Activated CD8-positive, alpha-beta T cell treated with anti-CD3 and anti-CD28 coated beads for 36 hours (primary cell): ENCODE results near the gene MACROD2. TPM values are rescaled to one million over a fixed set of nuclear protein-coding genes. Genes with fewer than 3 reads are reported as not detected.

Experiments
- ATAC-seq: fragments of 200-7000 bp; cut with Tn5 transposase; one replicate; pipeline ENCODE4 v1.10.0; 2021; ENCODE audit warnings: mild to moderate bottlenecking, moderate library complexity
- CTCF ChIA-PET: fragments of 350-600 bp; sonication (Branson Sonifier 250); formaldehyde crosslinking; loops from one replicate; lab custom pipeline; 2021; ENCODE audit warnings: antibody characterized with exemption; lab: Charles Lee
- POLR2A ChIA-PET: fragments of 350-600 bp; sonication (Branson Sonifier 250); formaldehyde crosslinking; loops from one replicate; lab custom pipeline; 2021; ENCODE audit warnings: antibody characterized with exemption; lab: Charles Lee
- DNase-seq: peaks from one replicate; pipeline ENCODE4 v3.0.0-alpha.2; 2020
- H3K27ac Mint-ChIP-seq: one replicate; pipeline ENCODE4 v1.8.0; 2021; ENCODE audit warnings: mild to moderate bottlenecking, mixed read lengths
- H3K27me3 Mint-ChIP-seq: one replicate; pipeline ENCODE4 v1.8.0; 2021; ENCODE audit warnings: mixed read lengths
- H3K36me3 Mint-ChIP-seq: one replicate; pipeline ENCODE4 v1.8.0; 2021; ENCODE audit warnings: low read depth, mixed read lengths
- H3K4me1 Mint-ChIP-seq: one replicate; pipeline ENCODE4 v1.8.0; 2021; ENCODE audit warnings: low read depth, mixed read lengths
- H3K4me3 Mint-ChIP-seq: one replicate; pipeline ENCODE4 v1.8.0; 2021; ENCODE audit warnings: mild to moderate bottlenecking, moderate library complexity, mixed read lengths
- H3K9me3 Mint-ChIP-seq: one replicate; pipeline ENCODE4 v1.8.0; 2021; ENCODE audit warnings: mixed read lengths
- intact Hi-C: fragments of 100-400 bp; cut with micrococcal nuclease; formaldehyde crosslinking; loops from one replicate; pipeline ENCODE4 v1.10.0; 2022
- total RNA-seq, 2 experiments: library from RNA; stranded (reverse); gene quantifications; one replicate each; pipeline ENCODE4 v1.2.3, GENCODE V29; 2021
- TF ChIP-seq, protein P1 (sequence below): fragments of 200-600 bp; IDR thresholded peaks from one replicate; pipeline ENCODE4 v1.8.0; 2022; ENCODE audit warnings: antibody characterized with exemption, mild to moderate bottlenecking

MACROD2 gene
- total RNA-seq, 2 experiments from 2014 or later = not detected

DNA sequence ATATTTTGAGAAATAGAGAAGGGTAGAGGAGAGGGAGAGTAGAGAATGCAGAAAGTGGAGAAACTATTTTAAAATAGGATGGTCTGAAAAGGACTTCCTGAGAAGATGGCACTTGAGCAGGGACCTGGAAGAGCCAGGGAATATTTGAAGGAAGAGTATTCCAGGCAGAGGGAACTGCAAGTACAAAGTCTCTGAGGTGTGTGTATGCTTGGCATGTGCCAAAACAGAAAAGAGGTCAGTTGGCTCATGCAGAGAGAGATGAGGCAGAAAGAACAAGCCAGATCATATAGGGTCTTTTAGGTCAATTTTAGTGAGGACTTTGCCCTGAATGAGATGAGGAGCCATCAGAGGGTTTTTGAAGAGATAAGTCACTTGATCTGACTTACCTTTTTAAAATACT, 196.2 kb downstream of the MACROD2 start:
- H3K27ac Mint-ChIP-seq = no peak overlapping the region
- H3K9me3 Mint-ChIP-seq = peaks cover 6% of the 10 kb centered on the region
- TF ChIP-seq, protein P1, sequence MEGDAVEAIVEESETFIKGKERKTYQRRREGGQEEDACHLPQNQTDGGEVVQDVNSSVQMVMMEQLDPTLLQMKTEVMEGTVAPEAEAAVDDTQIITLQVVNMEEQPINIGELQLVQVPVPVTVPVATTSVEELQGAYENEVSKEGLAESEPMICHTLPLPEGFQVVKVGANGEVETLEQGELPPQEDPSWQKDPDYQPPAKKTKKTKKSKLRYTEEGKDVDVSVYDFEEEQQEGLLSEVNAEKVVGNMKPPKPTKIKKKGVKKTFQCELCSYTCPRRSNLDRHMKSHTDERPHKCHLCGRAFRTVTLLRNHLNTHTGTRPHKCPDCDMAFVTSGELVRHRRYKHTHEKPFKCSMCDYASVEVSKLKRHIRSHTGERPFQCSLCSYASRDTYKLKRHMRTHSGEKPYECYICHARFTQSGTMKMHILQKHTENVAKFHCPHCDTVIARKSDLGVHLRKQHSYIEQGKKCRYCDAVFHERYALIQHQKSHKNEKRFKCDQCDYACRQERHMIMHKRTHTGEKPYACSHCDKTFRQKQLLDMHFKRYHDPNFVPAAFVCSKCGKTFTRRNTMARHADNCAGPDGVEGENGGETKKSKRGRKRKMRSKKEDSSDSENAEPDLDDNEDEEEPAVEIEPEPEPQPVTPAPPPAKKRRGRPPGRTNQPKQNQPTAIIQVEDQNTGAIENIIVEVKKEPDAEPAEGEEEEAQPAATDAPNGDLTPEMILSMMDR = no peak
- ChIA-PET POLR2A (no interaction called here), CTCF (no interaction called here)
- DNase-seq = no peak
- no peak for ATAC-seq
- no peaks in the 10 kb centered on the region for H3K4me1 Mint-ChIP-seq
- intact Hi-C loops = no loop called here
- no peaks in the 10 kb centered on the region for H3K36me3 Mint-ChIP-seq
- H3K27me3 Mint-ChIP-seq = no peaks in the 10 kb centered on the region
- no peak overlapping the region for H3K4me3 Mint-ChIP-seq

DNA sequence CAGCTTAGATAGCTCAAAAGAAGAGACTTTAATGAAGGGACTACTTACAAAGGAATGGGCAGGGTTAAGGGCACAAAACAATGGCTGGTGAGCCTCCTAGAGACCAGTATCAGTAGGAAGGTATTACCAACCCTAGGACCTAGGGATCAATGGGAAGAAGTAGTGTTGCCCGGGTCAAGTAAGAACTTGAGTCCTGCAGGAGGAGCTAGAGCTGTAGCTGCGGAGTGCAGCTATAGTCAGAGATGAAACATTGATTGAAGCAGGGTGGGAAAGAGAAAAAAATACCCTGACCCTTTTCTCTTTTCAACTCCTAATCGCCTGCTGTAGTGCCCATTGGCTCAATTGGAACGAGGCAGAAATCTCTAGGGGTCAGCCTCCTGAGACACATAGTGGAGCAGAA, 198.1 kb downstream of the MACROD2 start:
- Mint-ChIP-seq H3K4me1 (no peaks in the 10 kb centered on the region), H3K27ac (no peak overlapping the region), H3K27me3 (no peaks in the 10 kb centered on the region), H3K36me3 (no peaks in the 10 kb centered on the region), H3K9me3 (peaks cover 6% of the 10 kb centered on the region), H3K4me3 (no peak overlapping the region)
- CTCF ChIA-PET = no interaction called here
- intact Hi-C loops = no loop called here
- TF ChIP-seq, protein P1 = no peak
- no peak for DNase-seq
- no peak for ATAC-seq
- POLR2A ChIA-PET = no interaction called here

DNA sequence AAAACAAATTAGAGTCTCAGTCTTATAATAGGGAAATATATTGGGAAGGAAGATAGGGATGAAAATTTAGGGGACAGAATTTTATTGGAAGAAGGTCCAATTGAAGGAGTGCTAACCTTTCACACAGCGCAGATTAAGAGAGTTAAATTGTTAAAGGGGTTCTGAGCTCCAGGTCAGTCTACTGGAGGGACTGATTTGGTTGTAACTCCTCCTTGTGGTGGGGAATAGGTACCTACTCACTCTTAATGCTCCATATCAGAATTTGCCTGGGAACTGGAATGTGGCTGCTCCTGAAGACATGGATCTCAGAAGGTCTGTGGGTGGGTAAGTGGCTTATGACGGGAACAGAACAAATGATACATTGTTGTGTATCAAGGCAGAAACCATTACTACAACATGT, 198.6 kb downstream of the MACROD2 start:
- Mint-ChIP-seq H3K4me1 (no peaks in the 10 kb centered on the region), H3K36me3 (no peaks in the 10 kb centered on the region), H3K27me3 (no peaks in the 10 kb centered on the region), H3K27ac (no peak overlapping the region), H3K9me3 (peaks cover 6% of the 10 kb centered on the region), H3K4me3 (no peak overlapping the region)
- CTCF ChIA-PET = no interaction called here
- POLR2A ChIA-PET = no interaction called here
- intact Hi-C loops = no loop called here
- DNase-seq = no peak
- TF ChIP-seq, protein P1 = no peak
- no peak for ATAC-seq

DNA sequence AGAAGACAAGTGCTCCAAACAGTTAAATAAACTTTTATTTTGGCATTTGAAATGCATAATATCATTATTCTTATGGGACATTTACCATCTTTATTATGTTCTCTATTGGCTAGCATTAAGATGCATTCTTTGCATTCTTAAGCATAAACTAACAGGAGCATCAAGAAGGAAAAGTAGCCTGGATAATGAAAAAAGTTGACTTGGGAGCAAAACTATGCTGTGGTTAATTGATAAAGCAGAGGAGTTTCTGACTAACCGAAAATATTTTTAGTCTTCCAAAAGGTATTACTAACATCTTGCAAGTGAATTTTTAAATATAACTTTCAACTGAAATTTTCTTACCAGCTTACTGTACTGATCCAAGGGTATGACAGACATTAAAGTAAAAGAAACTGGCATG, 201.8 kb downstream of the MACROD2 start:
- DNase-seq (no peak), ATAC-seq (no peak)
- Mint-ChIP-seq H3K9me3 (peaks cover 4% of the 10 kb centered on the region), H3K27me3 (no peaks in the 10 kb centered on the region), H3K27ac (no peak overlapping the region), H3K4me1 (no peaks in the 10 kb centered on the region), H3K4me3 (no peak overlapping the region), H3K36me3 (no peaks in the 10 kb centered on the region)
- TF ChIP-seq, protein P1 = no peak
- ChIA-PET CTCF (no interaction called here), POLR2A (no interaction called here)
- intact Hi-C loops = no loop called here

DNA sequence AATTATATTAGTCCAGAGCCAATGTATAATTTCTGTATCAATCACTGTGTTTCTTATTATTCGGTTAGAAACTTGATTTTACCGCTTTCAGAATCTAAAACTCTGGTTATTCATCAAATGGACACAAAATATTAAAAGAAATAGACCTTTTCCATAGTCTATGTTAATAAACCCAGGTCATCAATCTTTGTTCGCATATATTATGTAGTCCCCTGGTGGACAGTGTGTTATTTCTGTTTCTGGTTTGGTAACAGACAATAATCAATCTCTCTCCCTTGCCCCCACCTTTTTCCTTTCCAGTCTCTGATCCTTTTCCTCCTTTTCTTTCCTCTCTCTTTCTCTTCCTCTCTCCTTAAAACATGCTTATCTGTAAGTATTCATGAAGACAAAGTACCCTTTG, 203.1 kb downstream of the MACROD2 start:
- no peak for DNase-seq
- Mint-ChIP-seq H3K27me3 (no peaks in the 10 kb centered on the region), H3K9me3 (peaks cover 2% of the 10 kb centered on the region), H3K4me1 (no peaks in the 10 kb centered on the region), H3K27ac (no peak overlapping the region), H3K4me3 (no peak overlapping the region), H3K36me3 (no peaks in the 10 kb centered on the region)
- ATAC-seq = no peak
- ChIA-PET POLR2A (no interaction called here), CTCF (no interaction called here)
- intact Hi-C loops = no loop called here
- TF ChIP-seq, protein P1 = no peak
